GM18951 (cell line): Measurements from ENCODE around the gene TMEM187.

Source experiments
- POLR2A ChIP-seq: IDR thresholded peaks from 4 replicates; pipeline ENCODE4 v1.6.1; 2011; ENCODE audit warnings: mild to moderate bottlenecking; ENCODE audit not compliant: insufficient read length, insufficient read depth; ENCODE audit errors: extremely low read depth
- in situ Hi-C: fragments of 300-500 bp; cut with MboI; formaldehyde crosslinking; loops from one replicate; pipeline ENCODE4 v1.12.0; 2022; ENCODE audit warnings: low sequenced_read_pairs, mixed read lengths, inconsistent platforms; ENCODE audit not compliant: unreplicated experiment

TMEM187 gene

DNA sequence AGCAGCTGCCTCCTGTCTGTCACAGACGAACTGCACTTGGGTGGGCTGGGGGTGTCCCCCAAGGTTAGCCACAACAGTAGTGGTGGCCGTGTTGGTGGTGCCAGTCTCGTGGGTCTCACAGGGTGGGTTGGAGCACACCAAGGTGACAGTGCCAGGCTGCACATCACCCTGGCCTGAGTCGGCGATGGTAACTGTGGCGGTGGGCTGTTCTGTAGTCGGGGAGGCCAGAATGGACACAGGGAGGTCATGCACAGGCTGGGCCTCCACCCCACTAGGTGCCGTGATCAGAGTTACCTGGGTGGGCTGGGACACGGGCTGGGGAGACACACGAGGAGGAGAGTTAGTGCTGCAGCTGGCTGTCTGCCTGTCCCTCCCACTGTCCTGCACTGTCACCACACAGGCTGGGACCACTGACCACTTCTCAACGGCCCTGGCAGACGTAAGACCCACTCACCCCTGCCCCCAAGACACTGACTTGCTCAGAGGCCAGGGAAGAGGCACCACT is 17.3 kb upstream of the TMEM187 start:
- in situ Hi-C loops, result loop anchor here (10.0 kb wide), 1 partner anchor 170 kb away; the partner anchor contains the start of gene SRPK3
- TF ChIP-seq POLR2A, result no peak

GRCh38 chrX:153956044-153956907 is 16.3 kb upstream of the TMEM187 start:
- TF ChIP-seq POLR2A, result no peak
- in situ Hi-C loops, result loop anchor here (10.0 kb wide), 1 partner anchor 171 kb away; the partner anchor contains the start of gene SRPK3

DNA sequence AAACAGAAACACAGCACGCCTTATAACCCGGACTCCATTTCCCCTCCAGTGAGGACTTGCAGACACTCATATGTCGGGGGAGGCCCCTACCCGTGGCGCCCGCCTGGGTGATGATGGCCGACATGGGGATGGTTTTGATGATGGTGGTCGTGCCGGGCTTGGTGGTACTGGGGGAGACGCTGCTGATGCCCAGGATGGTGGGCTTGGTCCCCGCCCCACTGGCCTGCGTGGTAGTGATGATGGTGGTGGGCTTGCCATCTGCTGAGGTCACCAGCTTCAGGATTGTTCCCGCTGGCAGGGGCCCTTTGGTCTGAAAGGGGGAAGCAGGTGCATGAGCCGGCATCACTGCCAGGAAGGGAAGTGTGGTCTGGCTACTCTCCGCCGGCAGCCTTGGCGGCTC is 15.3 kb upstream of the TMEM187 start:
- no peak for TF ChIP-seq POLR2A
- in situ Hi-C loops, result loop anchor here (10.0 kb wide), 1 partner anchor 172 kb away; the partner anchor contains the start of gene SRPK3

DNA sequence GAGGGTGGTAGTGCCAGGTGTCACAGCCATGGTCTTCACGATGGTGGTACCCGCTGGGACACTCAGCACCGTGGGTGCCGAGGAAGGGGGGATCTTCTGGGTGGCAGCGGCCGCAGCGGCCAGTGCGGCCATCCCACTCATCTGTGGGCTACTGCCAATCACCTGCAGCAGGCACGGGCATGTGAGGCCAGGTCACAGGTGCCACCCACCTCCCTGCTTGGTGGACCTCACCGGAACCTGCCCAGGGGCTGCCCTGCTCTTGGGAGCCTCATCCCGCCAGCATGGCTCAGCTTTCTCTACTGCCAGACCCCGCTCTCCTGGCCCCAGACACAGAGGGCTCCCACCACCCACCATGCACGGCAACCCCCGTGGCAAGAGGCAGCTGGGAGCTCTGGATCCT is 13.9 kb upstream of the TMEM187 start:
- no peak for TF ChIP-seq POLR2A

DNA sequence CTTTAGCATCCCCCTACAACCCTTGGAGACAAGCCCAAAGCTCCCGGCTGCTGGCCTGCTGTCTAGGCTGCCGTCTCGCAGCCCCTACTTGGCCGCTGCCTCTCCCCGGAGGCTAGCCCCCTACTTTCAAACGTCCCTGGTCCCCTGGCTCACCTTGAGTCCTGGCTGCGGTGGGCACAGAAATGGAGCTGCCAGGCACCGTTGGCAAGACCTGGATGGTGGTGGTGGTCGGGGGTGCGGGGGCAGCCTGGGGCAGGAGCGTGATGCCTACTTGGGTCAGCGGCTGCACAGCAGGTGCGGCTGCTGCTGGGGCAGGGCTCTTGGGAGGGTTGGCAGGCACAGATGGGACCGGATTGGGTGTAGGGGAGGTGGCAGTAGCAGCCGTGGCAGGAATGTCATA is 12.9 kb upstream of the TMEM187 start:
- in situ Hi-C loops, result loop anchor here (10.0 kb wide), 1 partner anchor 175 kb away; the partner anchor contains the start of gene SRPK3
- TF ChIP-seq POLR2A, result no peak

More for the DNA sequence above, 13.9 kb upstream of the TMEM187 start:
- in situ Hi-C loops, result loop anchor here (10.0 kb wide), 1 partner anchor 174 kb away; the partner anchor contains the start of gene SRPK3

- in situ Hi-C loops, result no loop called here
- no peak for TF ChIP-seq POLR2A
These were observed 12.5 kb upstream of the TMEM187 start for GRCh38 chrX:153960077-153960476.

DNA sequence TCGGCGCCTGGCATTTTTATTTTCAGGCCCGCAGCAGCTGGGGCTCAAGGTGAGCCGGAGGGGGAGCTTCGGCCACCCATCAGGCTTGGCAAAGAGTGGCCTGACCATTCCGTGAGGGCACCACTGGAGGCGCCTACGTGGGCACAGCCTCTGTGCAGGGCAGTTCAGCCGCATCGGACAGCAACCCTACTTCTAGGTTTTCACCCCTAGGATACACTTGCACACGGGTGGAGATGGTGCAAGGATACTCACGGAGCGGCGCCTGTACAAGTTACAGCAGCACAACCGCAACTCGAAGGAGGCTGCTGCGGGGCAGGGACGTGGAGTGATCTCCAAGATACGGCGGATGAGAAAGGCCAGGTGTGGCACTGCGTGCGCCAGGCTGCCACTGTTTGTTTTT is 11.8 kb upstream of the TMEM187 start:
- in situ Hi-C loops, result no loop called here
- no peak for TF ChIP-seq POLR2A

DNA sequence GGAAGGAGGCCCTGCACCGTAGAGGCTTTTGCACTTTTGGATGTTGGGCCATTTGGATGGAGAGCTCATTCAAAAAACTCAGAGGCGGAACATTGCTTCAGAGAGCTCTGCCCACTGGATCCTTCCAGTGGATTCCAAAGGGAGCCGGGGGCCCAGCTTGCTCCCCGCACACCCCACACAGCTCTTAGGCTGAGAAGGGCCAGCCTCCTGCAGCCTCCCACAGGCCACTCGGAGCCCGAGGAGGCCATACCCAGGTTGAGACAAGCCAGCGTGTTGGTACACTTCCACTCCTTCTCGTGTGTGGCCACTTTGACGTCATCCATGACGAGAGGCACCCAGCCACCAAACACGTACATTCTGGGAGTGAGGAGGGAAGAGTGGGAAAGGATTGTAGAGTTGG is 11.3 kb upstream of the TMEM187 start:
- no peak for TF ChIP-seq POLR2A
- in situ Hi-C loops, result no loop called here

DNA sequence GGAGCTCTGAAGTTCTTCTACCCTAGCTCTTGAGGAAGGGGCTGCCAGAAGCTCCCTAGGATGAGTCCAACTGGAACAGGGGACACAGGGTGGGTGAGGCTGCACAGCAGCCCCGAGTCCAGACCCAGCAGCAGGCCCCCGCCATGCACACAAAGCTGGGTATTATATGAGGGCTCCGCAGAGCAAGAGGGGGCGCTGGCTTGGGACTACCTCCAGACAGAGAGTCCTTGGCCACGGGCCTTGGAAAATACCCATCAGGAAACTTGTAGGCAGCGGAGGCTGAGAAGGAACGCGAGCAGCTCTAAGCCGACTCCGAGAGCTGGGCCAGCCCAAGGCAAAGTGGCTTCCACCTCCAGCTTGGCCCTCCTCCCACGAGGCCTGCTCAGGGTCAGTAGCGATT is 9.0 kb upstream of the TMEM187 start:
- in situ Hi-C loops, result no loop called here
- no peak for TF ChIP-seq POLR2A

DNA sequence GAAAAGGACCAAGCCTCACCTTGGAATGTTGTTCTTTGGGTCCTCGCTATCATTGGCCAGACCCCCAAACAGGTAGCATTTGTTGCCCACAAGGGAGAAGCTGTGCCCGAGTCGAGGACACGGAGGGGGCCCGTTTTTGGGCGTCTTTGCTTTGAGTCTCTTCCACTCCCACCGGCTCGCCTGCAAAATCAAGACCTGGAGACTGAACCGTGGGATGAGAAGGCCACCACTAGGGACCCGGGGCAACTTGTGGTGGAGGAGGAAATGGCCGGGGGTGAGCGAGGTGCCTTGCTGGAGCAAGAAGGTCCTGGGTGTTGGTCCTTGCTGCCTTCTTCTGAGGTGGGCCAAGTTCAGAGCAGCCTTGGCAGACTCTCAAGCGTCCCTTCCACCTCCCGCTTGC is 8.4 kb upstream of the TMEM187 start:
- TF ChIP-seq POLR2A, result no peak
- in situ Hi-C loops, result no loop called here

DNA sequence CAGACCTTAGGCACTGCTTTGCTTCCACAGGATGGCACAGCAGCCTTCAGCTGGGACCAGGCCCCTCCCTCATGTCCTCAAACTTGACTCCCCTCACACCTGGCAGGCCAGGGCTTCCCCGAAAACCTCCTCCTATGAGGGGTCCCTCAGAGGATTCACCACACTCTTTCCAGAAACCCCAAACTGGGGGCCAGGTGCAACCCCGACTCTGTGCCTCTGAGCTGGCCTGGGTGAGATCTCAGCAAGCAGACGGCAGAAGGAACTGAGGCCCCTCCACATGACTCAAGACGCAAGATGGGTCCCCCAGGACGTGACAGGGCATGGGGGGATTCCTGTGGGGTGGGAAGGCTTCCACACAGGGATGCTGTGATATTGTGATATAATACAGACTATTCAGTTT is 7.1 kb upstream of the TMEM187 start:
- in situ Hi-C loops, result no loop called here
- TF ChIP-seq POLR2A, result no peak

- in situ Hi-C loops, result no loop called here
- TF ChIP-seq POLR2A, result no peak
These were observed 6.3 kb upstream of the TMEM187 start for GRCh38 chrX:153966283-153966688.

DNA sequence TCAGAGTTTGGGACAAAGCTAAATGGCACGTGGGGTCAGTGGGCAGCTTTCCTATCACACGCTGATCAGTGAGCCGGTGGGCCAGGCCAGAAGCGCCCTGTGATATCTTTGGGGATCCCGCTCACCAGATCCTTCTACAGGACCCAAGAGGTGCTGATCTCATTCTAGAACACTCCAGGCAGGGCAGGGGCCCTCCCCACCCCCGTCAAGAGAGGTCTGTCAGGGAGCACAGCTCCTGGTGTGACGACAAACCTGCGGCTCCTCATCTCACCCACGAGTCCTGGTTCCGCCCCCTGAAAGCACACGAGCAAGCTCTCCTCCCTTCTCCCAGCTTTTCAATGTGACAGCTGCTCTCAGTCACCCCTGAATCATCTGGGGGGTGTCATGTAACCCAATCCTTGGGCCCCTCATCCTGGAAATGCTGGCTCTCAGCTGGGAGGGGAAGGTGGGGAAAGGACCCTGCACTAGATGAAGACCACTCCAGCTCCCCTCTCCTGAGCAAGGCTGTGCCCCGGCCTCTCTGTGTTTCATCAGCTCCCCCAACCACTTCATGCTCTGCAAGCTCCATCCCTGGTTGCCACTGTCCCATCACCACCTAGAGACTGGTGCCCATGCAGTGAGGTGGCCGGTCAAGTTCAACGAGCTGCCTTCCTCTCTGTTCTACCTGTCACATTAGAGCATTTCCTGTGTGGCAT is 5.6 kb upstream of the TMEM187 start:
- in situ Hi-C loops, result no loop called here
- no peak for TF ChIP-seq POLR2A
